HepG2 (cell line): ENCODE measurements around the gene RHBG. TPM values are rescaled to one million over a fixed set of nuclear protein-coding genes. Genes with fewer than 3 reads are reported as not detected.

Source experiments
- ATAC-seq: fragments of 200-7000 bp; cut with Tn5 transposase; 3 replicates; pipeline ENCODE4 v1.9.1; 2020; ENCODE audit warnings: mild to moderate bottlenecking, moderate library complexity
- BruUV-seq: library from RNA; stranded (reverse); fragments of 400-500 nt; replicated peaks from 2 replicates; lab custom pipeline; 2021; lab: Mats Ljungman, UMichigan
- CTCF ChIA-PET: fragments of 300-600 bp; formaldehyde crosslinking; extraction: SDS; loops from one replicate; lab custom pipeline; 2021; ENCODE audit warnings: low total read pairs, inconsistent platforms, low intra/inter-chr PET ratio; lab: Yijun Ruan, JAX
- POLR2A ChIA-PET: fragments of 350-600 bp; sonication (Branson Sonifier 250); formaldehyde crosslinking; loops from one replicate; lab custom pipeline; 2020; ENCODE audit warnings: antibody characterized with exemption, inconsistent platforms; lab: Yijun Ruan, JAX
- DNase-seq: peaks from one replicate; pipeline ENCODE4 v3.0.0-alpha.2; 2015; ENCODE audit warnings: low spot score
- FAIRE-seq: peaks from 3 replicates; lab custom pipeline; 2011; peaks lifted over from hg19 to GRCh38; lab: Jason Lieb, UNC
- H2AFZ ChIP-seq: one replicate; pipeline ENCODE4 v1.6.1; 2011; ENCODE audit warnings: low read length, inconsistent platforms
- H3K27ac ChIP-seq: fragments of 300-600 bp; 3 replicates; pipeline ENCODE4 v1.8.0; 2011; ENCODE audit warnings: mixed run types, mild to moderate bottlenecking, mixed read lengths, low read length, inconsistent platforms; ENCODE audit not compliant: insufficient read depth; ENCODE audit errors: extremely low read length
- H3K27me3 ChIP-seq, 2 experiments: fragments of 200-600 bp in 1 of 2; 2 replicates in 1 of 2; 3 replicates in 1 of 2; pipeline versions ENCODE4 v1.6.0 to v1.8.0; 2011; ENCODE audit warnings: low read length in 2 of 2, mild to moderate bottlenecking in 2 of 2, moderate library complexity in 2 of 2, inconsistent platforms in 1 of 2; ENCODE audit not compliant: insufficient read depth in 2 of 2, control insufficient read depth in 1 of 2
- H3K36me3 ChIP-seq, 2 experiments: fragments of 200-600 bp in 1 of 2; replicated peaks in 1 of 2; 2 replicates in 1 of 2; 3 replicates in 1 of 2; pipeline versions ENCODE4 v1.5.1 to v1.8.0; 2011; ENCODE audit warnings: low read length in 2 of 2, inconsistent platforms in 1 of 2; ENCODE audit not compliant: insufficient read depth in 2 of 2, control insufficient read depth in 1 of 2
- H3K4me1 ChIP-seq: 2 replicates; pipeline ENCODE4 v1.5.1; 2012; ENCODE audit warnings: low read length, inconsistent platforms; ENCODE audit not compliant: insufficient read depth
- H3K4me2 ChIP-seq: 2 replicates; pipeline ENCODE4 v1.6.0; 2011; ENCODE audit warnings: low read depth, low read length, inconsistent platforms
- H3K4me3 ChIP-seq, 3 experiments: fragments of 200-600 bp in 1 of 3; sonication (generic), shearing (Covaris generic) in 1 of 3; replicated peaks in 1 of 3; 2 replicates each; pipeline ENCODE4 v1.5.1; 2011 to 2016; ENCODE audit warnings: low read length in 3 of 3, inconsistent platforms in 2 of 3, low read depth in 2 of 3, mild to moderate bottlenecking in 2 of 3, control low read depth in 1 of 3, mixed read lengths in 1 of 3; ENCODE audit not compliant: insufficient read depth in 1 of 3
- H3K79me2 ChIP-seq: one replicate; pipeline ENCODE4 v1.6.1; 2011; ENCODE audit warnings: low read length, inconsistent platforms; ENCODE audit not compliant: insufficient read depth
- H3K9ac ChIP-seq: 2 replicates; pipeline ENCODE4 v1.6.0; 2011; ENCODE audit warnings: mild to moderate bottlenecking, low read depth, low read length, inconsistent platforms; ENCODE audit not compliant: insufficient read depth
- H3K9me3 ChIP-seq: 2 replicates; pipeline ENCODE4 v1.5.1; 2012; ENCODE audit warnings: mild to moderate bottlenecking, low read length
- H4K20me1 ChIP-seq: 2 replicates; pipeline ENCODE4 v1.6.0; 2011; ENCODE audit warnings: inconsistent platforms, mild to moderate bottlenecking, low read length, moderate library complexity; ENCODE audit not compliant: insufficient read depth
- ARID4A ChIP-seq: sonication (generic); formaldehyde crosslinking; IDR thresholded peaks from 2 replicates; pipeline ENCODE4 v1.5.0; 2020; ENCODE audit warnings: mild to moderate bottlenecking, missing genetic modification reagents, borderline replicate concordance
- HMGA1 ChIP-seq: sonication (generic); formaldehyde crosslinking; conservative IDR thresholded peaks from 2 replicates; pipeline ENCODE4 v1.4.0; 2020; ENCODE audit warnings: missing genetic modification reagents
- HNF1B ChIP-seq: sonication (generic); formaldehyde crosslinking; IDR thresholded peaks from 2 replicates; pipeline ENCODE4 v1.5.1; 2020; ENCODE audit warnings: mild to moderate bottlenecking, moderate library complexity, missing genetic modification reagents
- KDM2A ChIP-seq: sonication (generic); formaldehyde crosslinking; IDR thresholded peaks from 2 replicates; pipeline ENCODE4 v1.4.0; 2020; ENCODE audit warnings: low read depth, missing genetic modification reagents, borderline replicate concordance
- NRL ChIP-seq: sonication (generic); formaldehyde crosslinking; IDR thresholded peaks from 2 replicates; pipeline ENCODE4 v1.5.0; 2020; ENCODE audit warnings: missing genetic modification reagents, mild to moderate bottlenecking, moderate library complexity, borderline replicate concordance
- PHF21A ChIP-seq: sonication (generic); formaldehyde crosslinking; IDR thresholded peaks from 2 replicates; pipeline ENCODE4 v1.5.0; 2020; ENCODE audit warnings: mild to moderate bottlenecking, missing genetic modification reagents
- POLR2AphosphoS5 ChIP-seq: IDR thresholded peaks from 2 replicates; pipeline ENCODE4 v1.6.1; 2012; ENCODE audit warnings: low read depth, low read length
- PRMT3 ChIP-seq: sonication (generic); formaldehyde crosslinking; IDR thresholded peaks from 2 replicates; pipeline ENCODE4 v1.8.1; 2022; ENCODE audit warnings: low read depth, mild to moderate bottlenecking, moderate library complexity, missing genetic modification reagents, borderline replicate concordance
- SIN3A ChIP-seq: IDR thresholded peaks from 2 replicates; pipeline ENCODE4 v1.6.1; 2011; ENCODE audit warnings: low read depth, mild to moderate bottlenecking, control low read depth, low read length, borderline replicate concordance
- ZBTB10 ChIP-seq: sonication (generic); formaldehyde crosslinking; IDR thresholded peaks from 2 replicates; pipeline ENCODE4 v1.4.0; 2020; ENCODE audit warnings: missing genetic modification reagents, borderline replicate concordance
- ZFX ChIP-seq: sonication (generic); formaldehyde crosslinking; IDR thresholded peaks from 2 replicates; pipeline ENCODE4 v1.4.0; 2020; ENCODE audit warnings: mild to moderate bottlenecking, low read depth, missing genetic modification reagents, moderate library complexity
- ZNF724P ChIP-seq: sonication (generic); formaldehyde crosslinking; IDR thresholded peaks from 2 replicates; pipeline ENCODE4 v1.8.0; 2022; ENCODE audit warnings: missing genetic modification reagents, borderline replicate concordance
- WGBS: methylation state at CpG from one replicate; pipeline ENCODE4 v1.1.6; 2017; ENCODE audit warnings: low lambda C conversion rate; 5-methylcytosine and 5-hydroxymethylcytosine counted together
- in situ Hi-C: cut with HindIII; loops from 2 replicates; pipeline ENCODE4 v1.10.0; 2017; ENCODE audit warnings: low pct_unique_long_range_greater_than_20kb; ENCODE audit not compliant: extremely low pct_ligation_motif_present
- intact Hi-C: fragments of 100-400 bp; cut with micrococcal nuclease; formaldehyde crosslinking; loops from one replicate; pipeline ENCODE4 v1.10.0; 2022; ENCODE audit not compliant: unreplicated experiment
- polyA plus RNA-seq, 8 experiments: library from polyadenylated mRNA; depleted of rRNA in 3 of 8; stranded (reverse) in 7 of 8; unstranded in 1 of 8; fragments of >200 nt; fragmentation: Illumina TruSeq in 4 of 8; extraction: Trizol in 4 of 8; gene quantifications; 2 replicates each; pipeline versions ENCODE4 v1.2.1 to v1.2.3, GENCODE V29; 2011 to 2016; ENCODE audit warnings: low read depth in 4 of 8, missing spikeins in 1 of 8, mixed read lengths in 1 of 8; ENCODE audit not compliant: insufficient read depth in 1 of 8
- total RNA-seq, 5 experiments: library from RNA; depleted of rRNA; stranded (reverse); fragments of >200 nt; fragmentation: Illumina TruSeq; extraction: Trizol; gene quantifications; 2 replicates each; pipeline ENCODE4 v1.2.3, GENCODE V29; 2016; ENCODE audit warnings: low read depth in 1 of 5

The RHBG gene
- total and polyA plus RNA-seq, 2 of the 13 experiments (the other 11 are each of a cell fraction or from before 2014, with no cell fraction given) = 61.8 to 73.5 TPM

- ATAC-seq = peak; percentile 66
- TF ChIP-seq ARID4A = peak; percentile 15; the same call in 1 of the 2 replicates
- TF ChIP-seq ZBTB10 (CRISPR knock-in tag) = peak; percentile 90
- peak; percentile 59 for TF ChIP-seq ZFX (CRISPR knock-in tag)
- TF ChIP-seq HNF1B (CRISPR knock-in tag) = peak; percentile 20; the same call in 1 of the 2 replicates
- TF ChIP-seq HMGA1 (CRISPR knock-in tag) = no peak
- TF ChIP-seq NRL = 0 out of 2 replicates have a peak, but pooled peaks have one; percentile 11
- 0 out of 2 replicates have a peak, but pooled peaks have one; percentile 37 for TF ChIP-seq ZNF724P
- no peak for TF ChIP-seq KDM2A (CRISPR knock-in tag)
- TF ChIP-seq POLR2AphosphoS5 = 0 out of 2 replicates have a peak, but pooled peaks have one; percentile 42
- TF ChIP-seq PRMT3 (CRISPR knock-in tag) = 0 out of 2 replicates have a peak, but pooled peaks have one; percentile 72
- peak; percentile 33; the same call in 1 of the 2 replicates for TF ChIP-seq SIN3A
- TF ChIP-seq PHF21A (CRISPR knock-in tag) = 0 out of 2 replicates have a peak, but pooled peaks have one; percentile 9
Observed at GRCh38 chr1:156367383-156368156, 1.4 kb upstream of the RHBG start.

More at GRCh38 chr1:156367383-156368156, 1.4 kb upstream of the RHBG start:
- no peak overlapping the region for H2AFZ ChIP-seq
- DNase-seq = peak; percentile 45
- peak; percentile 53 for FAIRE-seq
- no peaks in the 10 kb centered on the region; a peak in 1 of 5 replicates for H3K36me3 ChIP-seq
- POLR2A ChIA-PET = interaction anchor here (1.2 to 8.5 kb wide), 4 partner anchors 14 to 90 kb away, joined by 3 to 189 read pairs (median 7); partner anchors contain the start of genes CCT3 and TSACC
- TSS peak; percentile 45 for BruUV-seq
- peaks cover 26% of the 10 kb centered on the region for H3K79me2 ChIP-seq
- H3K4me3 ChIP-seq = peak overlapping the region; percentile 70 to 91 (median 90)
- H3K27me3 ChIP-seq = no peaks in the 10 kb centered on the region; a peak in 1 of 5 replicates
- H3K9me3 ChIP-seq = no peaks in the 10 kb centered on the region
- WGBS = under 1% methylated on average over 6 of the region's 9 CpGs
- H3K9ac ChIP-seq = peak overlapping the region; percentile 90
- H3K4me2 ChIP-seq = peak overlapping the region; percentile 98
- H4K20me1 ChIP-seq = no peaks in the 10 kb centered on the region
- peaks cover 72% of the 10 kb centered on the region for H3K4me1 ChIP-seq
- in situ Hi-C loops = no loop called here
- intact Hi-C loops = no loop called here
- H3K27ac ChIP-seq = peak overlapping the region; percentile 98
- CTCF ChIA-PET = no interaction called here
